ENCODE data around the gene ERC2.

Gene ERC2

GRCh38 chr3:56443372-56443771, 24.9 kb downstream of the ERC2 start:
- no peak for DNase-seq (ENCODE audit: low read depth)
- H3K4me3 ChIP-seq (ENCODE audit: control insufficient read depth, low read depth, low read length), result no peak overlapping the region
- no peak for TF ChIP-seq CTCF (IDR thresholded peaks at IDR 0.05; ENCODE audit: control insufficient read depth, insufficient read depth, low read depth, low read length, missing control alignments)

GRCh38 chr3:56428667-56429066, 39.6 kb downstream of the ERC2 start:
- no peak for DNase-seq (ENCODE audit: low read depth)
- no peak for TF ChIP-seq CTCF (IDR thresholded peaks at IDR 0.05; ENCODE audit: control insufficient read depth, insufficient read depth, low read depth, low read length, missing control alignments)
- no peak overlapping the region for H3K4me3 ChIP-seq (ENCODE audit: control insufficient read depth, low read depth, low read length)

GRCh38 chr3:56424885-56425284, 43.4 kb downstream of the ERC2 start:
- no peak for DNase-seq (ENCODE audit: low read depth)
- no peak overlapping the region for H3K4me3 ChIP-seq (ENCODE audit: control insufficient read depth, low read depth, low read length)
- TF ChIP-seq CTCF (IDR thresholded peaks at IDR 0.05; ENCODE audit: control insufficient read depth, insufficient read depth, low read depth, low read length, missing control alignments), result no peak

- H3K4me3 ChIP-seq (ENCODE audit: control insufficient read depth, low read depth, low read length), result no peak overlapping the region
- TF ChIP-seq CTCF (IDR thresholded peaks at IDR 0.05; ENCODE audit: control insufficient read depth, insufficient read depth, low read depth, low read length, missing control alignments), result no peak
- DNase-seq (ENCODE audit: low read depth), result no peak
These were observed 43.9 kb downstream of the ERC2 start for GRCh38 chr3:56424336-56424735.

DNA sequence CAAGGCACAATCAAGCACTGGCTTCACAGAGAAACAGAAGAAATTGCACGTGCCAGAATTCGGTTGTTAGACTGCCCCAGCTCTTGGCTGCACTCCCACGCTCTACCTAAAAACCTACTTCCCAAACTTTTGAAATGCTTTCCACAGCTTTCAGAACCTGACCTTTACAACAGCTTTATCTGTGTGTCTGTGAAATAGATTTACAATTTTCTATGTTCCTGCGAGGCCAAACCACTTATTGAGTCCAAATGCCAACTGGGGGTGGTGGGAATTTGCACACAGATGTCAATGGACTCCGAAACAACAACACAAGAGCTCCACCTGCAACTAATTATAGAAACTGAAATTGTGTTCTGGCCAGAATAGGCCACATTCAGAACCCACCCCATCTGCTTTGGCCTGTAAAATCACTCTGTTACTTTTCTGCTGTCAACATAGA, 44.6 kb downstream of the ERC2 start:
- DNase-seq (ENCODE audit: low read depth), result no peak
- H3K4me3 ChIP-seq (ENCODE audit: control insufficient read depth, low read depth, low read length), result no peak overlapping the region
- TF ChIP-seq CTCF (IDR thresholded peaks at IDR 0.05; ENCODE audit: control insufficient read depth, insufficient read depth, low read depth, low read length, missing control alignments), result no peak

DNA sequence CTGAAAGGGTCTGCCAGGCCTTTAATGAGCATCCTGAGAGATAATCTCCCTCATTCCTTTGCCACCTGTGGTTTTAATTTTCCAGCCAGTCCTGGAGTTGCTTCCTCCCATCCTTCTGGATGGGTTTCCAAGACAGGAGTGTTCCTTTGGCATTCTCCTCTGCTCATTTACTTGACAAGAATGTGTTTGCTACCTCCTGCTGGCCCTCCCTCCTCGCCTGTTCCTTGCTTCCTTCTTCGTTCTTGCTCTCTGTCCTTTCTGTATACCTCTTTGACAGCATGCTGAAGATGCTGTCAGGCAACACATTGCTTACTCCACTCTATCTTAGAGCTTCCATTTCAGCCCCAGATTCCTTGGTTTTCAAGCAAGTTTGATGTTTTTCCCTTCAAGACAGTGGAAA, 46.0 kb downstream of the ERC2 start:
- no peak for TF ChIP-seq CTCF (IDR thresholded peaks at IDR 0.05; ENCODE audit: control insufficient read depth, insufficient read depth, low read depth, low read length, missing control alignments)
- no peak overlapping the region for H3K4me3 ChIP-seq (ENCODE audit: control insufficient read depth, low read depth, low read length)
- DNase-seq (ENCODE audit: low read depth), result no peak

GRCh38 chr3:56421205-56421604, 47.1 kb downstream of the ERC2 start:
- no peak for DNase-seq (ENCODE audit: low read depth)
- TF ChIP-seq CTCF (IDR thresholded peaks at IDR 0.05; ENCODE audit: control insufficient read depth, insufficient read depth, low read depth, low read length, missing control alignments), result no peak
- no peak overlapping the region for H3K4me3 ChIP-seq (ENCODE audit: control insufficient read depth, low read depth, low read length)

All from AG09309 (cell line).